Muscle layer of colon (tissue), 2 donors: Measurements from ENCODE around the gene ACVR2A.

Experiments used
- H3K27ac ChIP-seq: one replicate; pipeline ENCODE4 v1.7.0; 2013; ENCODE audit warnings: low read depth, mild to moderate bottlenecking, low read length, moderate library complexity
- H3K27me3 ChIP-seq, 2 donors: one replicate each; pipeline ENCODE4 v1.7.0; 2013; ENCODE audit warnings: low read length in 2 of 2, mild to moderate bottlenecking in 2 of 2; ENCODE audit not compliant: insufficient read depth in 2 of 2, control insufficient read depth in 1 of 2
- H3K36me3 ChIP-seq: one replicate; pipeline ENCODE4 v1.7.0; 2013; ENCODE audit warnings: mild to moderate bottlenecking, low read length; ENCODE audit not compliant: insufficient read depth
- H3K4me1 ChIP-seq: one replicate; pipeline ENCODE4 v1.7.0; 2013; ENCODE audit warnings: mild to moderate bottlenecking, low read length; ENCODE audit not compliant: insufficient read depth
- H3K4me3 ChIP-seq, 2 donors: one replicate each; pipeline ENCODE4 v1.7.0; 2013; ENCODE audit warnings: low read length in 2 of 2, low read depth in 1 of 2, mild to moderate bottlenecking in 1 of 2, moderate library complexity in 1 of 2
- H3K9ac ChIP-seq: one replicate; pipeline ENCODE4 v1.7.0; 2013; ENCODE audit warnings: low read length
- H3K9me3 ChIP-seq: one replicate; pipeline ENCODE4 v1.7.0; 2013; ENCODE audit warnings: mild to moderate bottlenecking, low read length
- donor health status: abdominal sarcoma.
- donor health status: Adenocarcinoma of cecum.

Gene ACVR2A

DNA sequence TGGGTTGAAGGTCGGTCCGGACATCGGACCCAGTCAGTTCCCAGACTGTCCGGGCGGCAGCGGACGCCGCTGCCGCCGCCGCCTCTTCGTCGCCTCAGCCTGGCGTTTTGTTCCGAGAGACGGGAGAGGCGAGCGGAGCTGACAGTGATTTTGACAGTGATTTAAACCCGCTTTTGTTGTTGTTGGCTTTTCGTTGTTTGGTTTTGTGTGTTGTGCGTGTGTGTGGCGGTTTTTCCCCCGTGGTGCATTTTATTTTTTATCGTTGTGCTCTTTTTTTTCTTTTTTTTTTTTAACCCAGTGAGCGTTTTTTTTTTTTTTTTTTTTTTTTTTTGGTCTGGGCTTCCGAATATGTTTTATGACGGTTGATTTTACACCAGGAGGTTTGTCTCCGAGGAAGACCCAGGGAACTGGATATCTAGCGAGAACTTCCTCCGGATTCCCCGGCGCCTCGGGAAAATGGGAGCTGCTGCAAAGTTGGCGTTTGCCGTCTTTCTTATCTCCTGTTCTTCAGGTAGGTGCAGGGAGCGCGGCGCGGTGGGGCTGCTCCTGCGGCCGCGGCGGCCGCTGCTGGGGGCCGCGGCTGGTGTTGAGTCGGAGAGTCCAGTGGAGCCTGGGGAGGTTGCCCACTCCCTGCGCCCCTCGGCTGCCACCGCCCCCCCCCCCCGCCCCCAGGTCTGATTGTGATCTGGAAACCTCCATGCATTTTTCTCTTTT lies at the start of gene ACVR2A:
ACVR2A (plus strand) TSS at position 333 of the 714 bp plus-strand sequence; CDS start at position 457, 124 bp downstream.
- peak within 1 kb of the TSS; percentile 69 for H3K9ac ChIP-seq
- peak within 1 kb of the TSS; percentile 93 for H3K27ac ChIP-seq
- no peaks in the 10 kb centered on the region for H3K36me3 ChIP-seq
- H3K4me1 ChIP-seq, result peaks cover 19% of the 10 kb centered on the region
- H3K27me3 ChIP-seq, result no peaks in the 10 kb centered on the region
- no peaks in the 10 kb centered on the region for H3K9me3 ChIP-seq
- peak within 1 kb of the TSS; percentile 80 to 84 for H3K4me3 ChIP-seq

DNA sequence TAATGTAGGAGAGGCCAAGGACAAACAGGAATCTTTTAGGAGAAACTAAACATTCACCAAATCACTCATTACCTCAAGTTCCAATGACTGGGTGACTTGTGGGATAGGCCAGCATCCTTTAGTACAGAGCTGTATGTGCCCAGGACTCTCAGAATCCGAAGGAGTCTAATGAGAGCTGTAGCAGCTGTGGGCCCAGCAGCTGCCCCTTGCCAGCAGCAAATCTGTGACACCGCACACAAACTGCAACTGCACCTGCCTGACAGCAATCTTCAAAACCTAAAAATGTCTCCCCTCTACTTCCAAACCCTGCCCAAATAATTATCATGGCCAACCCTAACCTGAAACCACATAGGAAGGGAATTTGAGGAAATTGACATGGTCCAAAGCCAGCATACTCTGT lies 44.5 kb upstream of the ACVR2A start:
- Histone ChIP-seq H3K36me3 (no peaks in the 10 kb centered on the region), H3K9me3 (no peaks in the 10 kb centered on the region), H3K4me3 (no peak overlapping the region), H3K27me3 (no peaks in the 10 kb centered on the region), H3K27ac (no peak overlapping the region), H3K4me1 (no peaks in the 10 kb centered on the region), H3K9ac (no peak overlapping the region)

DNA sequence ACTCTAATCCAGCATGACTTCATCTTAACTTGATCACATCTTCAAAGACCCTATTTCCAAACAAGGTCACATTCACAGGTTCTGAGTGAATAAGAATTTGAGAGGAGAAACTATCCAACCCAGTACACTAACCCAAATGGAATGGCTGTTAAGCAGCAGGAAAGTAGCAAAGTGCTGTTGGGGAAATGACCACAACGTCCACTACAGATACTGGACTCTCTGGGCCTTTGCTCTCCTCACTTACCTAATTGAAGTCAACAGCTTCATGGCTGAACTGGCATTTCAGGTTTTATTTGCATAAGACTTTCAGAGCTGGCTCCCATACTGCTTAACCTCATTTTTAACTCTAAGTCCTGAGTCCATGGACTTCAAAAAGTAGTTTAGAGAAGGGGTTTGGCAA lies 38.0 kb upstream of the ACVR2A start:
- no peaks in the 10 kb centered on the region for H3K9me3 ChIP-seq
- no peak overlapping the region for H3K27ac ChIP-seq
- H3K27me3 ChIP-seq, result no peaks in the 10 kb centered on the region
- no peak overlapping the region for H3K9ac ChIP-seq
- no peak overlapping the region for H3K4me3 ChIP-seq
- H3K4me1 ChIP-seq, result no peaks in the 10 kb centered on the region
- no peaks in the 10 kb centered on the region for H3K36me3 ChIP-seq

DNA sequence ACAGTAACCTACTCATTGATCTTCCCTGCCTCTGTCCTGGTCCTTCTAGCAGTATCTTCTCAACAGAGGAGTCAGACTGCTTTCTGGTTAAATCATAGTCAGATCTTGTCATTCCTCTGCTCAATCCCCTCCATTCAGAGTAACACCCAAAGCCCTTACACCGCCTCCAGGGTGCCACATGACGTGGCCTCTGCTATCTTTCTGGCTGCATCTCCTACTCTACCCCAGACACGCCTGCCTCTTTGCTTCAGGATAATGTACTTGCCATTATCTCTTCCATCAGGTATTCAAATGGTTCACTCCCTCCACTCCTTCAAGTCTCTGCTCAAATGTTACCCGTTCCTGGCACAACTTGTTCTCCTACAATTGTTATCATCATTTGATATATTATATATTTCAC lies 36.3 kb upstream of the ACVR2A start:
- Histone ChIP-seq H3K9me3 (no peaks in the 10 kb centered on the region), H3K4me3 (no peak overlapping the region), H3K9ac (no peak overlapping the region), H3K27me3 (no peaks in the 10 kb centered on the region), H3K27ac (no peak overlapping the region), H3K36me3 (no peaks in the 10 kb centered on the region), H3K4me1 (no peaks in the 10 kb centered on the region)

DNA sequence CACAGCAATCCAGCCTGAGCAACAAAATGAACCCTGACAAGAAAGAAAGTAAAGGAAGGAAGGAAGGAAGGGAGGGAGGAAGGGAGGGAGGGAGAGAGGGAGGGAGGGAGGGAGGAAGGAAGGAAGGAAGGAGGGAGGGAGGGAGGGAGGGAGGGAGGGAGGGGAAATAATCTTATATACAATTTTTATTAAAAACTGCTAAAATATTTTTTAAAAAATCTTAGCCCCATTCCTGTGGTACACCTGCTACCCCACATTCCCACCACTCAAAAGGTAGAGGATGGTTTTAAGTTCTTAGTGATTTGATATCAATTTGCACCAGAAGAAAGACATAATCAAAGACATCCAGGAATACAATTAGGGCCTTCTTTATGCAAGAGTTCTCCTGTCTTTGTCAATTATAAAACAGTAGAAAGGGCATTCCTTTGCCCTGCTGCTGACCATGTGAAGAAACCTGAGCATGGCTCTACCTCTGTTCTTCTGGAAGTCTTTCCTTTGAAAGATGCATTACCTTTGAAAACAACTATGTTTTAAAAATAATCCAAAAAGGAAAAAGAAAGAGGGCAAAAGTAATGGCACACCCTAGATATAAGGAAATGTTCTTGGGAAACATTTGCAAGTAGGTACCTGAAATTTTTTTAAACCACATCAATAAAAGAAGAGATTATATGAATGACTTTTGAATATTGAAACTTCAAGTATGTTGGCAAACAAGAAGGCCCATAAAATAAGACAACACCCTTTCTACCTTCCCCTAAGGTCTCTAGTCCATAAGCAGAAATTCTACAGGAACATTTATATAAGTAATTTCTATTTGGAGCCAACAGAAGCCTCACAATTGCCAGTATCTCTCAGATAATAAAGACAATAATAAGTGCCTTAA lies 33.7 kb upstream of the ACVR2A start:
- Histone ChIP-seq H3K27me3 (no peaks in the 10 kb centered on the region), H3K9ac (no peak overlapping the region), H3K4me3 (no peak overlapping the region), H3K4me1 (no peaks in the 10 kb centered on the region), H3K36me3 (no peaks in the 10 kb centered on the region), H3K9me3 (no peaks in the 10 kb centered on the region), H3K27ac (no peak overlapping the region)

DNA sequence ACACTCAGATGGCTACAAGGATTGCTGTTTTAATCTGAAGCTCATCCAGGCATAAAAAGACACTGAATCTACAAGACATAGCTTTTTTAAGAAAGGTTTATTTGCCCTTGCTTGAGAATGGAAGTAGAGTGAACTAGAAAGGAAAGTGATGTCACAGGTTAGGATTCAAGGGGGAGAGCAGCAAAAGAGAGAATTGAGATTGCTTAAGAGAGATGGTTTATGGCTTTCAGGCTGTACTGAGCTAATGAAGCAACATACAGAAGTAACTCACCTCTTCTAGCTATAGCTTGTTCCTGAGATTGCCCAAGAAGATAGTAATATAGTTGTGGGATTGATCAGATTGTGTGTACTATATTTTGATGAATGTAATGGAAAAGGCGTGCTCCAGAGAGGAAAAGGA lies 26.1 kb upstream of the ACVR2A start:
- no peaks in the 10 kb centered on the region for H3K36me3 ChIP-seq
- H3K27me3 ChIP-seq, result no peaks in the 10 kb centered on the region
- no peaks in the 10 kb centered on the region for H3K4me1 ChIP-seq
- H3K27ac ChIP-seq, result no peak overlapping the region
- H3K4me3 ChIP-seq, result no peak overlapping the region
- H3K9me3 ChIP-seq, result no peaks in the 10 kb centered on the region
- H3K9ac ChIP-seq, result no peak overlapping the region

DNA sequence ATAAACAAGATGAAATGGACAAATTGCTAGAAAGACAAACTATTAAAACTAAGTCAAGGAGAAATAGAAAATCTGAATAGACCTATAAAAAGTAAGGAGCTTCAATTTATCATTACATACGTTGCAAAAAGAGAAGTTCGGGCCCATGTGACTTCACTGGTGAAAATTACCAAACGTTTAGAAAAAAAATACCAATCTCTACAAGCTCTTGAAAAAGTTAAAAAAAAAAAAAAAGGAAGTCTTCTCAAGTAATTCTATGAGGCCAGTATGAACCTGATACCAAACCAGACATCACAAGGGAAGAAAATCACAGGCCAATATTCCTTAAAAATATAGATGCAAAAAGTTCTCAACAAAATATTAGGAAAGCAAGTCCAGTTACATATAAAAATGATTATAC lies 20.2 kb upstream of the ACVR2A start:
- Histone ChIP-seq H3K4me1 (no peaks in the 10 kb centered on the region), H3K27me3 (no peaks in the 10 kb centered on the region), H3K9me3 (no peaks in the 10 kb centered on the region), H3K4me3 (no peak overlapping the region), H3K36me3 (no peaks in the 10 kb centered on the region), H3K27ac (no peak overlapping the region), H3K9ac (no peak overlapping the region)

DNA sequence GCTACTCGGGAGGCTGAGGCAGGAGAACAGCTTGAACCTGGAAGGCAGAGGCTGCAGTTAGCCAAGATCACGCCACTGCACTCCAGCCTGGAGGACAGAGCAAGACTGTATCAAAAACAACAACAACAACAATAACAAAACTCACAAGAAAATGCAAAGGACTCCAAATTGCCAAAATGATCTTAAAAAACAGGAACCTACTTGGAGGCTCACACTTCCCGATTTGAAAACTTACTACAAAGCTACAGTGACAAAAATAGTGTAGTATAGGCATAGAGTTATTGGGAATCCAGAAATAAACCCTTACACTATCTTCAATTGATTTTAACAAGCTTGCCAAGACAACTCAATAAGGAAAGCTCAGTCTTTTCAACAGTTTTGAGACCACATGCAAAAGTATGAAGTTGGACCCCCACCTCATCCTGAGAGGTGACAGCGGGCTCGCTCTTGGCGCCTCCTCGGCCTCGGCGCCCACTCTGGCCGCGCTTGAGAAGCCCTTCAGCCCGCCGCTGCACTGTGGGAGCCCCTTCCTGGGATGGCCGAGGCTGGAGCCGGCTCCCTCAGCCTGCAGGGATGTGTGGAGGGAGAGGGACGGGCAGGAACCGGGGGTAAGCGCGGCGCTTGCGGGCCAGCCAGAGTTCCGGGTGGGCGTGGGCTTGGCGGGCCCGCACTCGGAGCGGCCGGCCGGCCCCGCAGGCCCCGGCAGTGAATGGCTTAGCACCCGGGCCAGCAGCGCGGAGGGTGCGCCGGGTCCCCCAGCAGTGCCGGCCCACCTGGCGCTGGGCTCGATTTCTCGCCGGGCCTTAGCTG lies 18.3 kb upstream of the ACVR2A start:
- H3K9me3 ChIP-seq, result no peaks in the 10 kb centered on the region
- no peaks in the 10 kb centered on the region for H3K4me1 ChIP-seq
- H3K36me3 ChIP-seq, result no peaks in the 10 kb centered on the region
- H3K4me3 ChIP-seq, result no peak overlapping the region
- H3K27ac ChIP-seq, result no peak overlapping the region
- no peaks in the 10 kb centered on the region for H3K27me3 ChIP-seq
- H3K9ac ChIP-seq, result no peak overlapping the region

DNA sequence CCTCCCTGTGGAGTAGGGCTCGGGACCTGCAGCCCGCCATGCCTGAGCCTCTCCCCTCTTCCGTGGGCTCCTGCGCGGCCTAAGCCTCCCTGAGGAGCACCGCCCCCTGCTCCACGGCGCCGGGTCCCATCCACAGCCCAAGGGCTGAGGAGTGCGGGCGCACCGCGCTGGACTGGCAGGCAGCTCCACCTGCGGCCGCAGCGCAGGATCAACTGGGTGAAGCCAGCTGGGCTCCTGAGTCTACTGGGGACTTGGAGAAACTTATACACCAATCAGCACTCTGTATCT lies 17.8 kb upstream of the ACVR2A start:
- no peaks in the 10 kb centered on the region for H3K9me3 ChIP-seq
- H3K36me3 ChIP-seq, result no peaks in the 10 kb centered on the region
- no peak overlapping the region for H3K4me3 ChIP-seq
- no peak overlapping the region for H3K9ac ChIP-seq
- no peak overlapping the region for H3K27ac ChIP-seq
- no peaks in the 10 kb centered on the region for H3K4me1 ChIP-seq
- no peaks in the 10 kb centered on the region for H3K27me3 ChIP-seq

DNA sequence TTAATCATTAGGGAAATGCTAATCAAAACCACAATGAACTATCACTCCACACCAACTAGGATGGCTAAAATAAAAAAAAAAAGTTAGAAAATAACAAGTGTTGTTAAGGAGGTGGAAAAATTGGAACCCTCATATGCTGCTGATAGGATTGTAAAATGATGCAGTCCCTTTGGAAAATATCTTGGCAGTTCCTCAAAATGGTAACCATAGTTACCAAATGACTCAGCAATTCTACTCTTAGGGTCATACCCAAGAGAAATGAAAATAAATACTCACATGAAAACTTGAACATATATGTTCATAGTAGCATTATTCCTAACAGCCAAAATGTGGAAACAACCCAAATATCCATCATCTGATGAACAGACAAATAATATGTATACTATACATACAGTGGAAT lies 15.7 kb upstream of the ACVR2A start:
- H3K27me3 ChIP-seq, result no peaks in the 10 kb centered on the region
- no peaks in the 10 kb centered on the region for H3K9me3 ChIP-seq
- H3K4me1 ChIP-seq, result no peaks in the 10 kb centered on the region
- H3K36me3 ChIP-seq, result no peaks in the 10 kb centered on the region
- no peak overlapping the region for H3K9ac ChIP-seq
- H3K4me3 ChIP-seq, result no peak overlapping the region
- H3K27ac ChIP-seq, result no peak overlapping the region

DNA sequence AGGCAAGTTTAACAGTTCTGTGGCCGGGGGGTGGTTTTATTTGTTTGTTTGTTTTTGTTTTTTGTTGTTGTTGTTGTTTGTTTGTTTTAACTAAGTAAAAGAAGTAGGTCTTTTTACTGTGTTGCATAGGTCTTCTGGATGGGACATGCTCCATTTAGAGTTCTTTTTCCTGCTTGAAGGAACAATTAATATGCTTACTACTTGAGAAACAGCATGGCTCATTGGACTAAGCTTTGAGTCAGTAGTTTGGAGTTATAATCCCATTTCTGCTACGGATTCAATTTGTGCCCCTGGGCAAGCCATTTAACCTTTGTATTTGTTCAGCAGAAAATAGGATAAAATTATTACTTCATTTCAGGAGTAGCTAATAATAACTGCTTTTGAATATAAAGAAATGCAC lies 8.7 kb upstream of the ACVR2A start:
- no peak overlapping the region for H3K27ac ChIP-seq
- H3K4me3 ChIP-seq, result no peak overlapping the region
- H3K27me3 ChIP-seq, result no peaks in the 10 kb centered on the region
- no peaks in the 10 kb centered on the region for H3K4me1 ChIP-seq
- no peaks in the 10 kb centered on the region for H3K36me3 ChIP-seq
- H3K9ac ChIP-seq, result no peak overlapping the region
- H3K9me3 ChIP-seq, result no peaks in the 10 kb centered on the region
